ENCODE data around the gene GLS. TPM values are rescaled to one million over a fixed set of nuclear protein-coding genes. Genes with fewer than 3 reads are reported as not detected.

Gene GLS
- polyA plus RNA-seq, 1 experiment, result 206 TPM

DNA sequence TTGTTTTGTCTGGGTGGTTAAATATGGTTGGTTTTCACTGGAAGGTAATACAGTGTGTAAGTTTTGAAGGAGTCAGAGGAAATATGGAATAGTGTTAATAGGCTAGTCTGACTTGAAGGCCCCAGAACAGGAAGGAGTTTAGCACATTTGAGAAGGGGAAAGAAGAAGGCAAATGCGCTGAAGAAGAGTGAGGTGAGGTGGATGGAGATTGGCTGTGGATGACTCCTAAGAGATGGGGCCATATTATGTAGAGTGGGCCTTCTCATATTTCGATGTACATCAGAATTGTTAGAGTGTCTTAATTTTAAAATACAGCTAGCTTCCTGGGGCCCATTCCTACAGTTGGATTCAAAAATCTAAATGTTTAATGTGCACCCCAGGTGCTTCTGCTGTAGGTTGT lies 61.0 kb downstream of the GLS start:
- POLR2A ChIA-PET, result no interaction called here
- TF ChIP-seq, protein P1, sequence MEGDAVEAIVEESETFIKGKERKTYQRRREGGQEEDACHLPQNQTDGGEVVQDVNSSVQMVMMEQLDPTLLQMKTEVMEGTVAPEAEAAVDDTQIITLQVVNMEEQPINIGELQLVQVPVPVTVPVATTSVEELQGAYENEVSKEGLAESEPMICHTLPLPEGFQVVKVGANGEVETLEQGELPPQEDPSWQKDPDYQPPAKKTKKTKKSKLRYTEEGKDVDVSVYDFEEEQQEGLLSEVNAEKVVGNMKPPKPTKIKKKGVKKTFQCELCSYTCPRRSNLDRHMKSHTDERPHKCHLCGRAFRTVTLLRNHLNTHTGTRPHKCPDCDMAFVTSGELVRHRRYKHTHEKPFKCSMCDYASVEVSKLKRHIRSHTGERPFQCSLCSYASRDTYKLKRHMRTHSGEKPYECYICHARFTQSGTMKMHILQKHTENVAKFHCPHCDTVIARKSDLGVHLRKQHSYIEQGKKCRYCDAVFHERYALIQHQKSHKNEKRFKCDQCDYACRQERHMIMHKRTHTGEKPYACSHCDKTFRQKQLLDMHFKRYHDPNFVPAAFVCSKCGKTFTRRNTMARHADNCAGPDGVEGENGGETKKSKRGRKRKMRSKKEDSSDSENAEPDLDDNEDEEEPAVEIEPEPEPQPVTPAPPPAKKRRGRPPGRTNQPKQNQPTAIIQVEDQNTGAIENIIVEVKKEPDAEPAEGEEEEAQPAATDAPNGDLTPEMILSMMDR (IDR thresholded peaks at IDR 0.05; ENCODE audit: low read depth, low read length), result no peak
- H3K4me3 ChIP-seq (ENCODE audit: low read depth, low read length), result no peak overlapping the region
- no peak for DNase-seq (ENCODE audit: low read depth, low spot score)
- H3K9me3 ChIP-seq (ENCODE audit: control insufficient read depth, insufficient read depth, low read length), result no peaks in the 10 kb centered on the region
- no peaks in the 10 kb centered on the region for H3K27me3 ChIP-seq (ENCODE audit: control insufficient read depth, insufficient read depth, low read length)
- CTCF ChIA-PET, result interaction anchor here (0.7 kb wide), 2 partner anchors 136 to 276 kb away, joined by 3 to 4 read pairs; no protein-coding TSS in a partner anchor
- H3K27ac ChIP-seq (ENCODE audit: low read depth, low read length), result no peak overlapping the region

DNA sequence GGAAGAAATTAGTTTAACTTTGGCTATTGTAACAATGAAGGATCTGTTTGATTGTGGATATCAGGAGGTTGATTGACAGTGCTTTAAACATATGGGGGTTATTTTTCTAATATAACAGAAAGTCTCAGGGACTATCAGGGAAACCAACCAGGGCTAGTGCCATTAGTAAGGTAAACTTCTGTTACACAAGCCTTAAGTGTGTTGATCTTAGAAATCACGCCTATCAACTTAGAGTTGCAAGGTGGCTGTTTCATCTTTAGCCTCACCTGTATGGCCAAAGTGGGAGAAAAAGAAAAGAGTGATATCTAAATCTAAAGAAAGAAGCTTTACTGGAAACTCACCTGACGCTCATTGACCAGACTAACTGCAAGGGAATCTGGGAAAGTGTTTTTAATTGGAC lies 62.1 kb downstream of the GLS start:
- POLR2A ChIA-PET, result interaction anchor here (1.0 kb wide), 1 partner anchor 61 kb away, joined by 3 read pairs; no protein-coding TSS in a partner anchor
- Histone ChIP-seq H3K27me3 (ENCODE audit: control insufficient read depth, insufficient read depth, low read length) (no peaks in the 10 kb centered on the region), H3K9me3 (ENCODE audit: control insufficient read depth, insufficient read depth, low read length) (no peaks in the 10 kb centered on the region), H3K27ac (ENCODE audit: low read depth, low read length) (no peak overlapping the region), H3K4me3 (ENCODE audit: low read depth, low read length) (no peak overlapping the region)
- TF ChIP-seq, protein P1 (IDR thresholded peaks at IDR 0.05; ENCODE audit: low read depth, low read length), result no peak
- no peak for DNase-seq (ENCODE audit: low read depth, low spot score)
- CTCF ChIA-PET, result no interaction called here

DNA sequence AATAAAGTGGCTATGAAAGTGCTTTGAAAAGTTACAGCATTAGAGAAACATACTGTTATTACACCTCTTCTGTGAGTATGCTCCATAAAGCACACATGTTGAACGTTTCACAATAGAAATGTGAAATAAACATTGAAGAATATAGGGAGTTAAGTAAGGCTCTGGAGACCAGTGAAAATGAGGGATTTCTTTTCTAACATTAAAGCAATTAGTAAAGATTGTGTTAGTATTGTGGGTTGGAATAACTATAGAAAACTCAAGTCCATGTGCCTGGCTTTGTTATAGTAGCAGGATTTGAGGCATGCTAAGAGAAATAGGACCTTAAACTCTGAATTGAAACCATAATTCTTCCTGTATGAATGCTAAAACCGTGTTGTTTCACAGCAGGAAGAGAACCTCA lies 63.1 kb downstream of the GLS start:
- H3K27ac ChIP-seq (ENCODE audit: low read depth, low read length), result no peak overlapping the region
- DNase-seq (ENCODE audit: low read depth, low spot score), result no peak
- H3K9me3 ChIP-seq (ENCODE audit: control insufficient read depth, insufficient read depth, low read length), result no peaks in the 10 kb centered on the region
- ChIA-PET CTCF (no interaction called here), POLR2A (no interaction called here)
- H3K27me3 ChIP-seq (ENCODE audit: control insufficient read depth, insufficient read depth, low read length), result no peaks in the 10 kb centered on the region
- TF ChIP-seq, protein P1 (IDR thresholded peaks at IDR 0.05; ENCODE audit: low read depth, low read length), result no peak
- no peak overlapping the region for H3K4me3 ChIP-seq (ENCODE audit: low read depth, low read length)

DNA sequence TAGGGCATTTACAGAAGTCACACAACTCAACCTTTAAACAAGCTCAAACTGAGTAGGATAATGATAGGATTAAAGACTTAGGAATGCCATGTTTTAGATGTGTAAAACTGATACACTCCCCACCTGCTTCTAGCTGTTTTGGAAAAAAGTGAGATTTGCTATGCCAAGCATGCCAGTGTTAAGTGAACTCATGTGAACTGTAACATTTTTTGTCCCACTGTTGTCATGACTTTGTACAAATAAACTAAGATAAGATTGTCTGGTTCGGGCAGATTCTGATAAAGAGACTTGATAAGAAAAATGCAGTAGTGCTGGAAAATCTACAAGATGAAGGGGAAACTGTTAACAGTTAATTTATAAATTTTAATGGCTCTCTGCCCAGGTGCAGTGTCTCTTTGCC lies 66.5 kb downstream of the GLS start:
- no peak overlapping the region; the same call in 1 of the 2 replicates for H3K4me3 ChIP-seq (ENCODE audit: low read depth, low read length)
- H3K27ac ChIP-seq (ENCODE audit: low read depth, low read length), result no peak overlapping the region
- no peaks in the 10 kb centered on the region for H3K9me3 ChIP-seq (ENCODE audit: control insufficient read depth, insufficient read depth, low read length)
- H3K27me3 ChIP-seq (ENCODE audit: control insufficient read depth, insufficient read depth, low read length), result no peaks in the 10 kb centered on the region
- ChIA-PET POLR2A (interaction anchor here (0.9 to 1.7 kb wide), 5 partner anchors 8 to 139 kb away, joined by 3 to 12 read pairs (median 4); partner anchors contain the start of gene GLS), CTCF (interaction anchor here (1.0 to 2.2 kb wide), 5 partner anchors 13 to 166 kb away, joined by 3 to 11 read pairs (median 5); no protein-coding TSS in a partner anchor)
- no peak for DNase-seq (ENCODE audit: low read depth, low spot score)
- TF ChIP-seq, protein P1 (IDR thresholded peaks at IDR 0.05; ENCODE audit: low read depth, low read length), result no peak

DNA sequence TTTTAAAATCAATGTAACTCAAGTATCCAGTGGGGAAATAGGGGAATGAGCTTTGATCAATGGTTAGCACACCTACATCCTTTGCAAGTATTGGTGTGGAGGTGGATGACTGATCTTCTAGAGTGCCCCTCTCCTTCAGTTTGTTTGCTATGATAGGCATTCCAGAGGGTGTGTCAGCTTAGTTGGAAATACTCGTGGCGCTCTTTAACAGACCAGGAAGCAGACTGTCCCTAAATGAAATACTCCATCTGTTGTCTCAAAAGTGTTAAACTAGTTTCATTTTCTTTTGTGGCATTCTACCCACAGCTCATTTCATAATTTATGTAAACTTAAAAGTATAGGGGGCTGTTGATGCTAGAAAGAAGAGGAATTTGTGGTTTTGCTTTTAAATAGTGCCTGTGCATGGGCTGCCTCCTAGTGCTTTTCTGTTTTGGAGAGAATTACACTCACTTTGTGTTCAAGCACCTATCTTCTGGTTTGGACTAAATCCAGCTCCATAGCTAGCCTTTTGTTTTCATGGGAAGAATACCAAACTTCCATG lies 67.2 kb downstream of the GLS start:
- DNase-seq (ENCODE audit: low read depth, low spot score), result peak; percentile 59
- POLR2A ChIA-PET, result interaction anchor here (0.9 to 1.7 kb wide), 4 partner anchors 9 to 109 kb away, joined by 3 to 12 read pairs (median 6); partner anchors contain the start of gene GLS
- H3K9me3 ChIP-seq (ENCODE audit: control insufficient read depth, insufficient read depth, low read length), result no peaks in the 10 kb centered on the region
- CTCF ChIA-PET, result interaction anchor here (1.0 to 2.2 kb wide), 5 partner anchors 12 to 167 kb away, joined by 3 to 11 read pairs (median 4); no protein-coding TSS in a partner anchor
- peak overlapping the region; percentile 11; the same call in 1 of the 2 replicates for H3K4me3 ChIP-seq (ENCODE audit: low read depth, low read length)
- no peaks in the 10 kb centered on the region for H3K27me3 ChIP-seq (ENCODE audit: control insufficient read depth, insufficient read depth, low read length)
- TF ChIP-seq, protein P1 (IDR thresholded peaks at IDR 0.05; ENCODE audit: low read depth, low read length), result peak; percentile 28
- H3K27ac ChIP-seq (ENCODE audit: low read depth, low read length), result peak overlapping the region; percentile 47
